ENCODE data around the gene SLC6A9. TPM values are rescaled to one million over a fixed set of nuclear protein-coding genes. Genes with fewer than 3 reads are reported as not detected.
A peak's percentile ranks its signal among the peaks of the same experiment; 100 is the strongest.

Gene SLC6A9
- polyA plus RNA-seq, 4 donors: 0.81 to 15.7 (median 2.0) TPM

DNA sequence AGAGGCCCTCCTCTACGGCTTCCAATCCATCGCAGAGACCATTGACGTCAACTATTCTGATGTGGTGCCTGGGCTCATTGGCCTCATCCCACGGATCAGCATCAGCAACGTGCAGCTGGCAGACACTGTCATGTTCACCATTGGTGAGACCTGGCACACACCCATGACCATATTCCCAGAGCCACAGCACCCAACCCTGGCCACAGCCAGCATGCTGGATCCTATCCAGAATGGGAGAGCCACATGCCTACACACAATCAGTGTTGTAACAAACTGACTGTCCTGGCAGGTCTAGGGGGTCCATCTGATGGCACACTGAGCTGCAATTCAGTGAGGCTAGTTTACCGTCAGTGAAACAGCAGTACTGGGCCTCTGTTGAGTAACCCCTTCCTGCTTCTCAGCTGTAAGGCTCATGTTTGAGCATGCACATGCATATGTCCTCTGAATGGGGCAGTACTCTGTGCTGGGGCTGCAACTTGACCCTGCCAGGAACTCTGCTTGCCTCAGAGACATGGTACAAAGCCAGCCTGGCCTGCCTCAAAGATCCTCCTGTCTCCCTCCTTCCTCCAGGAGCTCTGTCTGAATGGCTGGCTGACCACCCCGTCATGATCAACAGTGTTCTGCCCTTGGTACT is 73.7 kb downstream of the SLC6A9 start:
- Histone ChIP-seq H3K4me3 (ENCODE audit: low read depth in 1 of 3, low read length in 3 of 3) (no peak overlapping the region), H3K4me1 (ENCODE audit: control insufficient read depth in 3 of 3, insufficient read depth in 2 of 3, low read depth in 1 of 3, low read length in 2 of 3) (no peaks in the 10 kb centered on the region), H3K27me3 (ENCODE audit: control insufficient read depth in 3 of 3, insufficient read depth in 3 of 3, low read length in 3 of 3) (no peaks in the 10 kb centered on the region), H3K9me3 (ENCODE audit: control insufficient read depth in 2 of 2, insufficient read depth in 1 of 2, low read depth in 1 of 2, low read length in 1 of 2) (no peaks in the 10 kb centered on the region), H3K36me3 (ENCODE audit: control insufficient read depth in 3 of 3, insufficient read depth in 2 of 3, low read depth in 1 of 3, low read length in 3 of 3) (peaks cover 6 to 64% (median 9%) of the 10 kb centered on the region in 3 donors), H3K27ac (ENCODE audit: low read depth in 1 of 3, low read length in 2 of 3) (no peak overlapping the region)
- WGBS, 3 donors: 89 to 91% (median 91%) methylated on average over 7 of the region's 7 CpGs
- FAIRE-seq (no peak), DNase-seq (no peak)

DNA sequence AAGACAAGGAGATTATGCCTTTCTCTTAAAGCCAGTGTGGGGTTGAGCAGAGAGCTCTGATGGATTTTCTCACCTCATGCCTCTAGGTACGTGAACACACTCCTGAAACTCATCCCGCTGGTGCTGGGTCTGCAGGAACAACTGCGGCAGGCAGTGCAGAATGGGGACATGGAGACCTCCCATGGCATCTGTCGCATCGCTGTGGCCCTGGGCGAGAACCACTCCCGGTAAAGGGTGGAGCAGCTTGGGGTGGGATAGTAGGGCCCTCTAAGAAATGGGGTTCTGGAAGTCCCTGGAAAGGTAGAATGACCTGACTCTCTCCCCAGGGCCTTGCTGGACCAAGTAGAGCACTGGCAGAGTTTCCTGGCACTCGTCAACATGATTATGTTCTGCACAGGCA is 75.0 kb downstream of the SLC6A9 start:
- H3K9me3 ChIP-seq (ENCODE audit: control insufficient read depth in 2 of 2, insufficient read depth in 1 of 2, low read depth in 1 of 2, low read length in 1 of 2): no peaks in the 10 kb centered on the region
- H3K4me1 ChIP-seq (ENCODE audit: control insufficient read depth in 3 of 3, insufficient read depth in 2 of 3, low read depth in 1 of 3, low read length in 2 of 3): no peaks in the 10 kb centered on the region
- H3K36me3 ChIP-seq (ENCODE audit: control insufficient read depth in 3 of 3, insufficient read depth in 2 of 3, low read depth in 1 of 3, low read length in 3 of 3): peaks cover 3 to 54% (median 6%) of the 10 kb centered on the region in 3 donors
- no peak for DNase-seq
- no peak overlapping the region for H3K27ac ChIP-seq (ENCODE audit: low read depth in 1 of 3, low read length in 2 of 3)
- no peaks in the 10 kb centered on the region for H3K27me3 ChIP-seq (ENCODE audit: control insufficient read depth in 3 of 3, insufficient read depth in 3 of 3, low read length in 3 of 3)
- FAIRE-seq: no peak
- no peak overlapping the region for H3K4me3 ChIP-seq (ENCODE audit: low read depth in 1 of 3, low read length in 3 of 3)
- 97% methylated on average over 8 of the region's 8 CpGs for WGBS, 3 donors

DNA sequence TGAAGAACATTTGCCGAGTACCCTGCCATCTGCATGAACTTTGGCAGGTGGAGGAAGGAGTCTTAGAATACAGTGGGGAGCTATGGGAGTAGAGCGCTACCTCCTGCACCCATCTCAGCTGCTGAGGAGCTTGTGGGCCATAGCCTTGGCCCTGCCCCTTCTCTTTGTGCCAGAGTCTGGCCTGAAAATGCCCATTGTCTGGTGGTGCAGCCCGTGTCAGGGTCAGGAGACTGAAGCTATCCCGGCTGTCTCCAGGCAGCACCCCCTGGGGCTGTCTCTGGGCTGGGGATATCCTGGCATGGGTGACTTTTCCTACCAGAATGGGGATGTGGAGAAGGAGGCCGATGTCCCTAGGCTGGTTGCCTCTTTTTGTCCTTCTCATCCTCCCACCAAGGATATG is 77.2 kb downstream of the SLC6A9 start:
- 91 to 95% (median 94%) methylated on average over 5 of the region's 5 CpGs for WGBS, 3 donors

DNA sequence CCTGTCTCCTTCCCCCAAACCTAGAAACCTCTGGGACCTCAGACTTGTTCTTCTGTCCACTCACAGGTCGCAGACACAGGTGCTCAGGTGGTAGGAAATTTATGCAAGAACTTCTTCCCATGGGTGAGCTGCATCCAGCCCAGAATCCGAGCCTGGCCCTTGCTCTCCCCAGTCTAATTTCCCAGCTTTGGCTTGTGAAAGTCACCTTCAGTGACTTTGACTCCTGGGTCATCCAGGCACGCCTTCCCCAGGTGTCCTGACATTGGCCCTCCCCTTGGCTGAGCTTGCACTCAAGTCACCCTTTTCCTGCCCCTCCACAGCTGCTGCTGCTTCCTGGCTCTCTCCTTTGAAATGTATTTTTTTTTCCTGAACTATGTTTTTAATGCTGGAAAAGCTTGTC is 77.9 kb downstream of the SLC6A9 start:
- peaks cover 3 to 50% (median 4%) of the 10 kb centered on the region in 3 donors for H3K36me3 ChIP-seq (ENCODE audit: control insufficient read depth in 3 of 3, insufficient read depth in 2 of 3, low read depth in 1 of 3, low read length in 3 of 3)
- FAIRE-seq (no peak), DNase-seq (no peak)
- no peaks in the 10 kb centered on the region for H3K9me3 ChIP-seq (ENCODE audit: control insufficient read depth in 2 of 2, insufficient read depth in 1 of 2, low read depth in 1 of 2, low read length in 1 of 2)
- H3K27ac ChIP-seq (ENCODE audit: low read depth in 1 of 3, low read length in 2 of 3): no peak overlapping the region
- WGBS, 3 donors: 69 to 80% (median 75%) methylated on average over 3 of the region's 3 CpGs
- H3K4me1 ChIP-seq (ENCODE audit: control insufficient read depth in 3 of 3, insufficient read depth in 2 of 3, low read depth in 1 of 3, low read length in 2 of 3): peaks cover 0 to 4% (median 0%) of the 10 kb centered on the region in 3 donors
- no peak overlapping the region for H3K4me3 ChIP-seq (ENCODE audit: low read depth in 1 of 3, low read length in 3 of 3)
- no peaks in the 10 kb centered on the region for H3K27me3 ChIP-seq (ENCODE audit: control insufficient read depth in 3 of 3, insufficient read depth in 3 of 3, low read length in 3 of 3)

More for the DNA sequence above, 77.2 kb downstream of the SLC6A9 start:
- FAIRE-seq (no peak), DNase-seq (no peak)
- Histone ChIP-seq H3K27me3 (ENCODE audit: control insufficient read depth in 3 of 3, insufficient read depth in 3 of 3, low read length in 3 of 3) (no peaks in the 10 kb centered on the region), H3K27ac (ENCODE audit: low read depth in 1 of 3, low read length in 2 of 3) (no peak overlapping the region), H3K36me3 (ENCODE audit: control insufficient read depth in 3 of 3, insufficient read depth in 2 of 3, low read depth in 1 of 3, low read length in 3 of 3) (peaks cover 3 to 52% (median 6%) of the 10 kb centered on the region in 3 donors), H3K9me3 (ENCODE audit: control insufficient read depth in 2 of 2, insufficient read depth in 1 of 2, low read depth in 1 of 2, low read length in 1 of 2) (no peaks in the 10 kb centered on the region), H3K4me3 (ENCODE audit: low read depth in 1 of 3, low read length in 3 of 3) (no peak overlapping the region), H3K4me1 (ENCODE audit: control insufficient read depth in 3 of 3, insufficient read depth in 2 of 3, low read depth in 1 of 3, low read length in 2 of 3) (no peaks in the 10 kb centered on the region)

DNA sequence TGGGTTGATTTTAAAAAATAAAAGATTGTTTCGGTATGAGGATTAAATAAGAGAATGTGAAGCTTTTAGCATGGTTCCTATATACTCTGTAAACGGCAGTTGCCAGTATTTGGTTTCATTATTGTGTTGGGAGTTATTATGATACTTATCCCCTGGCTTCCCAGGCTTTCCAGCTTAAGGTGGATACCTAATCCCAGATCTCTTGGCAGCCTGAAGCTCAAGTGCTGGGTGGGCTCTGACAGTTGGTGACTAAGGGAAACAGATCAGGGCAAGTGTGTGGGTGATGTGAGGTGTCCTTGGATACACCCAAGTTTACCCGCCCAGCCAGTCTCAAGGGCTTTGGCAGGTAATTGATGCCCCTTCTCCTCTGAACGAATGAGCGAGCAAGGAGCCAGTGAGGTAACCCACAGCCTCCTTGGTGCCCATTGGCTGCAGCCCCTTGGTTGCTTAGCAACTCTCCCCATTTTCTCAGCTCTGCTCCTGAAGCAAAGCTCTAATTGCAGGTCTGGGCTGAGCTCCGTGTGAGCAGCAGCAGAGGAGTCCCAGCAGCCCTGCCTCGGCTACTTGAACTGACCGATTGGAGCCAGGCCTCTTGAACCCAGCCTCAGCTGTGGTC is 78.4 kb downstream of the SLC6A9 start:
- Histone ChIP-seq H3K27ac (ENCODE audit: low read depth in 1 of 3, low read length in 2 of 3) (no peak overlapping the region), H3K9me3 (ENCODE audit: control insufficient read depth in 2 of 2, insufficient read depth in 1 of 2, low read depth in 1 of 2, low read length in 1 of 2) (no peaks in the 10 kb centered on the region), H3K27me3 (ENCODE audit: control insufficient read depth in 3 of 3, insufficient read depth in 3 of 3, low read length in 3 of 3) (no peaks in the 10 kb centered on the region), H3K36me3 (ENCODE audit: control insufficient read depth in 3 of 3, insufficient read depth in 2 of 3, low read depth in 1 of 3, low read length in 3 of 3) (peaks cover 1 to 45% (median 4%) of the 10 kb centered on the region in 3 donors), H3K4me3 (ENCODE audit: low read depth in 1 of 3, low read length in 3 of 3) (no peak overlapping the region), H3K4me1 (ENCODE audit: control insufficient read depth in 3 of 3, insufficient read depth in 2 of 3, low read depth in 1 of 3, low read length in 2 of 3) (peaks cover 0 to 9% (median 2%) of the 10 kb centered on the region in 3 donors)
- WGBS, 3 donors: 82 to 83% (median 83%) methylated on average over 8 of the region's 8 CpGs
- FAIRE-seq (no peak), DNase-seq (no peak)

DNA sequence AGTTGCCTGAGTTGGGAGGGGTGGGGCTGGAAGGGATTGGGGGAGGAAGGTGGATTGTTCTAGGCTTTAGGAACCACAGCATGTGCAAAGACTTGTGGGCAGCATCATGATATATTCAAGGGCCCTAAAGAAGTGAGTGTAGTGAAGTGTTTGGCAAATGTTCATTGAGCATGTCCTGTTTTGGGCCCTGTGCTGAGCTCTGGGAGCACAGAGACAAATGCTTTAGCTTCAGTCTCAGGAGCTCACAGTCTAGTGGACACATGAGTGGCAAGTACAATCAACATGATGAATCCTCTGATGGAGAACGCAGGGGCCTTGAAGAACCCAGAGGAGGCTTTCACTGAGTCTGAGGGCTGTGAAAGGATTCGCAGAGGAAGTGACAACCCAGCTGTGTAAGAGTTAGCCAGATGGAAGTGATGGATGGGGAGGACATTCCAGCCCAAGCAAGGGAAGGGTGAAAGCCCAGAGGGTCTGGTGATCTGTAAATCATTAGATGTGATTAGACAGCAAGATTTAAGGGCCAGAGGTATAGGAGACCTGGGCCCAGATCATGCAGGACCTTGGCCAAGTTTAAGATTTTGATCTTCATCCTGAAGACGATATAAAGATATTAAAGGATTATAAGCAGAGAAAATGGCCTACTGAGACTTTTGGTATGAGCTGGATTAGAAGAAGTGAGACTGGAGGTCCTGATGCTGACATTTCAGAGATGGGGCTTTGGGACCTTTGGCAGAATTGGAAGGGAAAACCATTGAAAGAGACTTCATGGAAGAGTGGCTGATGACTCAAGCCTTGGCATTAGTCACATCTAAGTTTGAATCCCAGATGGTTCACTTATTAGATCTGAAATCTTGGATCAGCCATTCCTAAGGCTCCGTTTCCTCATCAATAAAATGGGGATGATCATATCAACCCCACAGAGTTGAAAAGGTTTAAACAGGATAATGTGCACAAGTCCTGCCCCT is 80.0 kb downstream of the SLC6A9 start:
- Histone ChIP-seq H3K36me3 (ENCODE audit: control insufficient read depth in 3 of 3, insufficient read depth in 2 of 3, low read depth in 1 of 3, low read length in 3 of 3) (peaks cover 0 to 30% (median 1%) of the 10 kb centered on the region in 3 donors), H3K9me3 (ENCODE audit: control insufficient read depth in 2 of 2, insufficient read depth in 1 of 2, low read depth in 1 of 2, low read length in 1 of 2) (no peaks in the 10 kb centered on the region), H3K4me1 (ENCODE audit: control insufficient read depth in 3 of 3, insufficient read depth in 2 of 3, low read depth in 1 of 3, low read length in 2 of 3) (peaks cover 0 to 15% (median 2%) of the 10 kb centered on the region in 3 donors), H3K27me3 (ENCODE audit: control insufficient read depth in 3 of 3, insufficient read depth in 3 of 3, low read length in 3 of 3) (no peaks in the 10 kb centered on the region), H3K27ac (ENCODE audit: low read depth in 1 of 3, low read length in 2 of 3) (no peak overlapping the region), H3K4me3 (ENCODE audit: low read depth in 1 of 3, low read length in 3 of 3) (no peak overlapping the region)
- FAIRE-seq (no peak), DNase-seq (no peak)
- 92 to 96% (median 93%) methylated on average over 4 of the region's 4 CpGs for WGBS, 3 donors

DNA sequence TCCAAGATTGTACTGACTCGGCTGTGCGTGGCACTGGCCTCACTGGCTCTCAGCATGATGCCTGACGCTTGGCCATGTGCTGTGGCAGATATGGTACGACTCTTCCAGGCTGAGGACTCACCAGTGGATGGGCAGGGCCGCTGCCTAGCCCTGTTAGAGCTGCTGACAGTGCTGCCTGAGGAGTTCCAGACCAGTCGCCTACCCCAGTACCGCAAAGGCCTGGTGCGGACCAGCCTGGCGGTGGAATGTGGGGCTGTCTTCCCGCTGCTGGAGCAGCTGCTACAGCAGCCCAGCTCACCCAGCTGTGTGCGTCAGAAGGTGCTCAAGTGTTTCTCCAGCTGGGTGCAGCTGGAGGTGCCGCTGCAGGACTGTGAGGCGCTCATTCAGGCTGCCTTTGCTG is 81.6 kb downstream of the SLC6A9 start:
- WGBS, 3 donors: 80 to 91% (median 90%) methylated on average over 13 of the region's 13 CpGs
- Histone ChIP-seq H3K9me3 (ENCODE audit: control insufficient read depth in 2 of 2, insufficient read depth in 1 of 2, low read depth in 1 of 2, low read length in 1 of 2) (no peaks in the 10 kb centered on the region), H3K27me3 (ENCODE audit: control insufficient read depth in 3 of 3, insufficient read depth in 3 of 3, low read length in 3 of 3) (no peaks in the 10 kb centered on the region), H3K27ac (ENCODE audit: low read depth in 1 of 3, low read length in 2 of 3) (no peak overlapping the region), H3K4me3 (ENCODE audit: low read depth in 1 of 3, low read length in 3 of 3) (no peak overlapping the region), H3K4me1 (ENCODE audit: control insufficient read depth in 3 of 3, insufficient read depth in 2 of 3, low read depth in 1 of 3, low read length in 2 of 3) (peaks cover 0 to 19% (median 4%) of the 10 kb centered on the region in 3 donors), H3K36me3 (ENCODE audit: control insufficient read depth in 3 of 3, insufficient read depth in 2 of 3, low read depth in 1 of 3, low read length in 3 of 3) (peaks cover 0 to 27% (median 0%) of the 10 kb centered on the region in 3 donors)
- FAIRE-seq: no peak
- no peak for DNase-seq

DNA sequence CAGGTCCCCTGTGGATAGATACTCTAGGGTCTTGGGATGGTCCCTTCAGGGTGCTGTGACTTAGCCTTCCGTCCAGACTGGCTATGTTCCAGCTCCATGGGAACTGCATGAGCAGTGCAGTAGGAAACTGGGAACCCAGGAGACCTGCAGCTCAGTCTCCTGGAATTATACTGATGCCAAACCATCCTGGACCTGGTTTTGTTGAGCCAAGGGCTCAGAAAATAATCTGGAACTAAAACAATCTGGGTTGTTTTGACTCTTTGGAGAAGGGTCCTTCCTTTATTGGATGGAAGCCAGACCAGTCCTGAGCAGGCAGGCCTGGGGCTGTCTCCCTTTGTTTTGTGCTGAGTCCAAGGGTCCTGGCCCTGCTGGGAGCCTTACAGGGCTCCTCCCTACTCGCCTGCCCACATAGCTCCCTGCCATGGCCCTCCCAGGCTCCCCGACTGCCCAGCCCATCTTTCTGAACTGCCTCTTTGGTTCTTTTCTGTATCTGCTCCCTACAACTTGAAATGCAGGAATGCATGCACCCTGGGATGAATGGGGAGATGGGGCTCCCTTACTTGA is 83.3 kb downstream of the SLC6A9 start:
- Histone ChIP-seq H3K27ac (ENCODE audit: low read depth in 1 of 3, low read length in 2 of 3) (no peak overlapping the region), H3K4me3 (ENCODE audit: low read depth in 1 of 3, low read length in 3 of 3) (peak overlapping the region in 2 of 3 donors; percentile 81), H3K27me3 (ENCODE audit: control insufficient read depth in 3 of 3, insufficient read depth in 3 of 3, low read length in 3 of 3) (no peaks in the 10 kb centered on the region), H3K9me3 (ENCODE audit: control insufficient read depth in 2 of 2, insufficient read depth in 1 of 2, low read depth in 1 of 2, low read length in 1 of 2) (no peaks in the 10 kb centered on the region), H3K36me3 (ENCODE audit: control insufficient read depth in 3 of 3, insufficient read depth in 2 of 3, low read depth in 1 of 3, low read length in 3 of 3) (peaks cover 0 to 20% (median 2%) of the 10 kb centered on the region in 3 donors), H3K4me1 (ENCODE audit: control insufficient read depth in 3 of 3, insufficient read depth in 2 of 3, low read depth in 1 of 3, low read length in 2 of 3) (peaks cover 0 to 19% (median 4%) of the 10 kb centered on the region in 3 donors)
- 12 to 30% (median 21%) methylated on average over 3 of the region's 3 CpGs for WGBS, 3 donors
- FAIRE-seq (no peak), DNase-seq (peak; percentile 22 to 24)
